ENCODE data around the gene ANXA8L1. TPM values are rescaled to one million over a fixed set of nuclear protein-coding genes. Genes with fewer than 3 reads are reported as not detected.
"Not testable (repeated sequence)": the region's sequence is repeated elsewhere in the genome, so short reads cannot be mapped to it uniquely, and the experiment has no call there.

The ANXA8L1 gene
- total RNA-seq (2012; rRNA removed) = 0.18 and 0.28 TPM in 2 replicates
- polyA plus RNA-seq (2012; rRNA removed) = 0.32 TPM in 2 replicates
- polyA plus RNA-seq (2012; cell fraction: cytosol; rRNA removed) = 0.15 TPM in 2 replicates
- 1.2 and 1.3 TPM in 2 replicates for polyA plus RNA-seq (2012; cell fraction: nucleus; rRNA removed; ENCODE audit: low replicate concordance)
- not detected for Bru-seq, nascent RNA
- BruChase-seq, experiment 1, labeled RNA remaining after a 6-hour chase = not detected
- BruChase-seq, experiment 2, labeled RNA remaining after a 2-hour chase = not detected
- long read RNA-seq, partial matches to known transcripts = 0 of 1 reads
- long read RNA-seq, other reads (novel, unspliced or antisense) = 1 of 1 reads

GRCh38 chr10:46375406-46375805 is at the start of gene ANXA8L1:
TSS of gene ANXA8L1 (plus strand) at chr10:46375776. CDS start at chr10:46375852, 76 bp downstream.
- H3K9me3 ChIP-seq (ENCODE audit: control insufficient read depth, insufficient read depth, low read length); H4K91ac ChIP-seq (ENCODE audit: insufficient read depth, low read depth, low read length); DNase-seq; H3K23ac ChIP-seq (ENCODE audit: low read depth, low read length); H3K14ac ChIP-seq (replicated peaks; ENCODE audit: low read depth, low read length); H3K4me2 ChIP-seq (ENCODE audit: low read depth, low read length); POLR2A ChIA-PET (ENCODE audit: unreplicated experiment); dilution Hi-C loops (cut with HindIII; ENCODE audit: low sequenced_read_pairs, unreplicated experiment); H3K18ac ChIP-seq (ENCODE audit: low read depth, low read length); H3K4me1 ChIP-seq (ENCODE audit: control insufficient read depth, insufficient read depth, low read length); CTCF ChIA-PET; H3K27me3 ChIP-seq (ENCODE audit: control insufficient read depth, insufficient read depth, low read length); H3K27ac ChIP-seq (ENCODE audit: insufficient read depth, low read length); H3K36me3 ChIP-seq (ENCODE audit: control insufficient read depth, insufficient read depth, low read length); BruUV-seq (replicated peaks); H3K4me3 ChIP-seq (ENCODE audit: insufficient read depth, low read depth, low read length); H3K9me1 ChIP-seq (ENCODE audit: insufficient read depth, low read length); H2BK15ac ChIP-seq (ENCODE audit: low read depth, low read length); H3K9ac ChIP-seq (ENCODE audit: low read depth, low read length); H2AFZ ChIP-seq (replicated peaks; ENCODE audit: low read length, poor library complexity); H3K79me1 ChIP-seq (ENCODE audit: low read depth in 1 of 2, low read length in 2 of 2); H4K5ac ChIP-seq (ENCODE audit: low read depth, low read length); intact Hi-C loops (cut with micrococcal nuclease); H2AK9ac ChIP-seq (replicated peaks; ENCODE audit: low read depth, low read length, poor library complexity); H3K56ac ChIP-seq (ENCODE audit: extremely low read depth, insufficient read depth, low read length); H4K20me1 ChIP-seq (ENCODE audit: insufficient read depth, low read length); H4K8ac ChIP-seq (ENCODE audit: low read depth in 2 of 2, low read length in 2 of 2); ATAC-seq (ENCODE audit: low read depth); in situ Hi-C loops (cut with MboI; ENCODE audit: low sequenced_read_pairs): not testable (repeated sequence)
- peak within 1 kb of the TSS; percentile 83 for H2BK120ac ChIP-seq (ENCODE audit: low read depth, low read length)
- peak within 1 kb of the TSS; percentile 67 for H2AK5ac ChIP-seq (ENCODE audit: low read depth, low read length)
- peak within 1 kb of the TSS; percentile 72 for H2BK5ac ChIP-seq (ENCODE audit: low read depth, low read length, poor library complexity, severe bottlenecking)
- peak within 1 kb of the TSS; percentile 72; the same call in 1 of the 2 replicates for H2BK20ac ChIP-seq (ENCODE audit: low read depth, low read length)
- peak within 1 kb of the TSS; percentile 56; the same call in 1 of the 2 replicates for H3K4ac ChIP-seq (ENCODE audit: low read depth, low read length)
- no CpG with 5 or more reads among the region's 11 CpGs for WGBS, 2 experiments (ENCODE audit: extremely low coverage in 2 of 2, insufficient read length in 1 of 2)
